H1 (cell line): ENCODE results near the gene OSBPL9. TPM values are rescaled to one million over a fixed set of nuclear protein-coding genes. Genes with fewer than 3 reads are reported as not detected.

Source experiments
- CTCF ChIA-PET: fragments of 300-600 bp; sonication (Branson Sonifier 250); formaldehyde crosslinking; loops from one replicate; lab custom pipeline; 2021; ENCODE audit not compliant: partially characterized antibody; lab: Charles Lee
- POLR2A ChIA-PET: fragments of 300-600 bp; sonication (Branson Sonifier 250); formaldehyde crosslinking; loops from one replicate; lab custom pipeline; 2021; ENCODE audit warnings: inconsistent platforms; ENCODE audit not compliant: partially characterized antibody; lab: Charles Lee
- DNase-seq, 2 experiments: peaks; one replicate each; pipeline versions ENCODE4 v3.0.0 to v3.0.0-alpha.2; 2010 to 2022; ENCODE audit warnings: low spot score in 2 of 2, low read depth in 1 of 2, mixed read lengths in 1 of 2
- FAIRE-seq: peaks from 2 replicates; lab custom pipeline; 2011; peaks lifted over from hg19 to GRCh38; lab: Jason Lieb, UNC
- H2AFZ ChIP-seq: 2 replicates; pipeline ENCODE4 v1.8.1; 2012; ENCODE audit warnings: low read length, inconsistent platforms
- H2AK5ac ChIP-seq: 2 replicates; pipeline ENCODE4 v1.6.1; 2013; ENCODE audit warnings: low read depth, low read length
- H2BK120ac ChIP-seq: replicated peaks from 2 replicates; pipeline ENCODE3; 2013; ENCODE audit warnings: low read depth, low read length, inconsistent platforms
- H2BK12ac ChIP-seq: 2 replicates; pipeline ENCODE4 v1.6.1; 2013; ENCODE audit warnings: low read depth, low read length
- H2BK15ac ChIP-seq: 2 replicates; pipeline ENCODE4 v1.6.1; 2013; ENCODE audit warnings: low read length
- H2BK20ac ChIP-seq: 2 replicates; pipeline ENCODE4 v1.6.1; 2013; ENCODE audit warnings: low read length
- H2BK5ac ChIP-seq: 2 replicates; pipeline ENCODE4 v1.6.1; 2013; ENCODE audit warnings: low read depth, low read length
- H3K14ac ChIP-seq: 2 replicates; pipeline ENCODE4 v1.6.1; 2013; ENCODE audit warnings: inconsistent platforms; ENCODE audit not compliant: insufficient read length
- H3K18ac ChIP-seq: 2 replicates; pipeline ENCODE4 v1.6.1; 2013; ENCODE audit warnings: low read length; ENCODE audit errors: extremely low read depth
- H3K23ac ChIP-seq: 2 replicates; pipeline ENCODE4 v1.6.1; 2013; ENCODE audit warnings: inconsistent platforms; ENCODE audit not compliant: insufficient read length
- H3K23me2 ChIP-seq: 2 replicates; pipeline ENCODE4 v1.6.1; 2013; ENCODE audit warnings: low read depth, low read length
- H3K27ac ChIP-seq: 2 replicates; pipeline ENCODE4 v1.6.1; 2011; ENCODE audit warnings: low read depth, low read length, inconsistent platforms
- H3K27me3 ChIP-seq, 4 experiments: replicated peaks in 1 of 4; 1 replicate in 1 of 4; 2 replicates in 3 of 4; pipeline versions ENCODE4 v1.6.1 to v1.8.1; 2011 to 2013; ENCODE audit warnings: low read length in 3 of 4, mild to moderate bottlenecking in 3 of 4, inconsistent platforms in 2 of 4, mixed read lengths in 2 of 4, moderate library complexity in 1 of 4; ENCODE audit not compliant: control insufficient read depth in 3 of 4, insufficient read depth in 3 of 4; ENCODE audit errors: extremely low read depth in 1 of 4
- H3K36me3 ChIP-seq, 4 experiments: 2 replicates each; pipeline versions ENCODE4 v1.6.1 to v1.8.1; 2011 to 2013; ENCODE audit warnings: mild to moderate bottlenecking in 4 of 4, low read length in 3 of 4, moderate library complexity in 2 of 4, control low read depth in 1 of 4, inconsistent platforms in 1 of 4; ENCODE audit not compliant: insufficient read depth in 4 of 4, control insufficient read depth in 2 of 4
- H3K4ac ChIP-seq: replicated peaks from 2 replicates; pipeline ENCODE3; 2013; ENCODE audit warnings: low read length, low read depth, mixed read lengths, inconsistent platforms; ENCODE audit not compliant: insufficient read length
- H3K4me1 ChIP-seq, 4 experiments: replicated peaks in 1 of 4; 1 replicate in 1 of 4; 2 replicates in 3 of 4; pipeline versions ENCODE4 v1.6.1 to v1.8.1; 2011 to 2013; ENCODE audit warnings: low read length in 3 of 4, inconsistent platforms in 2 of 4, mixed read lengths in 1 of 4; ENCODE audit not compliant: insufficient read depth in 4 of 4, control insufficient read depth in 3 of 4
- H3K4me2 ChIP-seq, 2 experiments: 2 replicates each; pipeline versions ENCODE4 v1.6.1 to v1.8.1; 2011 to 2013; ENCODE audit warnings: low read depth in 2 of 2, low read length in 2 of 2, control low read depth in 1 of 2, inconsistent platforms in 1 of 2, mild to moderate bottlenecking in 1 of 2; ENCODE audit not compliant: insufficient read depth in 1 of 2
- H3K4me3 ChIP-seq, 4 experiments: fragments of 200-600, 300-600 bp in 1 of 4; sonication (generic), shearing (Covaris generic), sonication (Bioruptor Twin) in 1 of 4; 2 replicates each; pipeline versions ENCODE4 v1.5.1 to v1.8.1; 2011 to 2016; ENCODE audit warnings: low read length in 4 of 4, low read depth in 3 of 4, control low read depth in 2 of 4, inconsistent platforms in 2 of 4, mild to moderate bottlenecking in 2 of 4, mixed read lengths in 1 of 4, moderate library complexity in 1 of 4; ENCODE audit not compliant: insufficient read depth in 2 of 4; ENCODE audit errors: extremely low read depth in 1 of 4
- H3K56ac ChIP-seq: replicated peaks from 2 replicates; pipeline ENCODE3; 2013; ENCODE audit warnings: low read depth, mild to moderate bottlenecking, mixed read lengths, low read length, inconsistent platforms; ENCODE audit not compliant: insufficient read length
- H3K79me1 ChIP-seq: 2 replicates; pipeline ENCODE4 v1.6.1; 2013; ENCODE audit warnings: low read depth, low read length, control low read depth
- H3K79me2 ChIP-seq, 2 experiments: 2 replicates each; pipeline versions ENCODE4 v1.6.1 to v1.8.1; 2012 to 2013; ENCODE audit warnings: low read length in 2 of 2, mild to moderate bottlenecking in 2 of 2, inconsistent platforms in 1 of 2; ENCODE audit not compliant: insufficient read depth in 2 of 2, control insufficient read depth in 1 of 2
- H3K9ac ChIP-seq, 4 experiments: replicated peaks in 1 of 4; 1 replicate in 1 of 4; 2 replicates in 3 of 4; pipeline versions ENCODE4 v1.6.1 to v1.8.1; 2011 to 2013; ENCODE audit warnings: low read depth in 3 of 4, low read length in 3 of 4, control low read depth in 2 of 4, mild to moderate bottlenecking in 2 of 4, moderate library complexity in 2 of 4, inconsistent platforms in 1 of 4; ENCODE audit errors: extremely low read depth in 1 of 4
- H3K9me3 ChIP-seq, 2 experiments: 2 replicates each; pipeline versions ENCODE4 v1.6.1 to v1.8.1; 2012 to 2013; ENCODE audit warnings: mild to moderate bottlenecking in 2 of 2, moderate library complexity in 2 of 2, control low read depth in 1 of 2, inconsistent platforms in 1 of 2, low read depth in 1 of 2, low read length in 1 of 2, mixed read lengths in 1 of 2; ENCODE audit not compliant: insufficient read depth in 2 of 2
- H4K20me1 ChIP-seq, 2 experiments: replicated peaks in 1 of 2; 2 replicates each; pipeline versions ENCODE3 to v1.8.1; 2011 to 2013; ENCODE audit warnings: inconsistent platforms in 2 of 2, low read length in 2 of 2, mild to moderate bottlenecking in 1 of 2; ENCODE audit not compliant: insufficient read depth in 2 of 2, control insufficient read depth in 1 of 2
- H4K5ac ChIP-seq: 2 replicates; pipeline ENCODE4 v1.6.1; 2013; ENCODE audit warnings: low read length, low read depth, mixed read lengths, inconsistent platforms; ENCODE audit not compliant: insufficient read length
- H4K8ac ChIP-seq: 2 replicates; pipeline ENCODE4 v1.8.0; 2013; ENCODE audit warnings: mild to moderate bottlenecking, moderate library complexity, low read length, inconsistent platforms; ENCODE audit not compliant: insufficient read depth; ENCODE audit errors: extremely low read depth
- H4K91ac ChIP-seq: replicated peaks from 2 replicates; pipeline ENCODE3; 2013; ENCODE audit warnings: low read length, mixed read lengths, inconsistent platforms; ENCODE audit not compliant: insufficient read length
- CBX8 ChIP-seq: fragments of 300-800, 300-1000 bp; sonication (generic); IDR thresholded peaks from 2 replicates; pipeline ENCODE4 v1.7.1; 2016; ENCODE audit warnings: low read depth, low read length, borderline replicate concordance
- CHD1 ChIP-seq: IDR thresholded peaks from 2 replicates; pipeline ENCODE4 v1.6.1; 2012; ENCODE audit warnings: low read depth, low read length, improper control_type of control experiment
- CTBP2 ChIP-seq: IDR thresholded peaks from 2 replicates; pipeline ENCODE4 v1.7.0; 2011; ENCODE audit warnings: borderline replicate concordance, mild to moderate bottlenecking, moderate library complexity, mixed read lengths, low read length; ENCODE audit not compliant: insufficient read depth, insufficient read length
- KDM4A ChIP-seq: IDR thresholded peaks from one replicate; pipeline ENCODE4 v1.7.1; 2012; ENCODE audit warnings: low read depth, mild to moderate bottlenecking, moderate library complexity, low read length, inconsistent platforms; ENCODE audit not compliant: severe bottlenecking
- RAD21 ChIP-seq, 2 experiments: IDR thresholded peaks in 1 of 2; conservative IDR thresholded peaks in 1 of 2; 2 replicates each; pipeline ENCODE4 v1.6.1; 2011; ENCODE audit warnings: low read depth in 2 of 2, low read length in 2 of 2, improper control_type of control experiment in 1 of 2, inconsistent platforms in 1 of 2, mild to moderate bottlenecking in 1 of 2, moderate library complexity in 1 of 2
- SIRT6 ChIP-seq: IDR thresholded peaks from one replicate; pipeline ENCODE4 v1.7.1; 2012; ENCODE audit warnings: low read length, inconsistent platforms
- polyA plus RNA-seq, 7 experiments: library from polyadenylated mRNA; depleted of rRNA in 3 of 7; stranded (reverse) in 5 of 7; unstranded in 2 of 7; fragments of >200 nt in 5 of 7; fragments of 200-250 nt in 2 of 7; gene quantifications; 1 replicate in 5 of 7; 2 replicates in 1 of 7; 4 replicates in 1 of 7; pipeline versions ENCODE4 v1.2.1 to v1.2.3, GENCODE V29; 2011 to 2013; ENCODE audit warnings: missing spikeins in 2 of 7, mixed read lengths in 2 of 7
- total RNA-seq: library from RNA; stranded (reverse); fragmentation: NEBNext Ultra II Directional; extraction: Animal tissue kit (Norgen Biotek cat#: 25700); gene quantifications from 2 replicates; pipeline ENCODE4 v1.2.1, GENCODE V29; 2021

Gene OSBPL9
- total and polyA plus RNA-seq, 2 of the 8 experiments (the other 6 are each of a cell fraction or from before 2014, with no cell fraction given) = 58.2 to 71.6 TPM

GRCh38 chr1:51653127-51653526 lies 36.2 kb downstream of the OSBPL9 start:
- H3K4me2 ChIP-seq = no peak overlapping the region
- no peak overlapping the region for H4K8ac ChIP-seq
- FAIRE-seq = no peak
- no peak overlapping the region for H2BK5ac ChIP-seq
- H3K18ac ChIP-seq = no peak overlapping the region
- H3K4me3 ChIP-seq = no peak overlapping the region
- H3K23ac ChIP-seq = no peak overlapping the region
- H2AFZ ChIP-seq = no peak overlapping the region
- H3K27me3 ChIP-seq = no peaks in the 10 kb centered on the region
- CTCF ChIA-PET = interaction anchor here (0.5 to 1.1 kb wide), 3 partner anchors 25 to 720 kb away, joined by 3 read pairs; no protein-coding TSS in a partner anchor
- H3K79me1 ChIP-seq = peaks cover 3% of the 10 kb centered on the region; the same call in 1 of the 2 replicates
- POLR2A ChIA-PET = no interaction called here
- no peak overlapping the region for H4K5ac ChIP-seq
- TF ChIP-seq KDM4A (no peak), CBX8 (no peak), SIRT6 (no peak), CTBP2 (no peak), CHD1 (no peak), RAD21 (IDR thresholded peaks at IDR 0.05 in 1 of 2, conservative IDR thresholded peaks at IDR 0.05 in 1 of 2; ENCODE audit: low read depth in 2 of 2, low read length in 2 of 2) (no peak)
- DNase-seq = no peak
- H2BK15ac ChIP-seq = no peak overlapping the region
- H3K9ac ChIP-seq = no peak overlapping the region
- H3K79me2 ChIP-seq = no peaks in the 10 kb centered on the region
- H3K27ac ChIP-seq = no peak overlapping the region
- no peak overlapping the region for H4K91ac ChIP-seq
- no peaks in the 10 kb centered on the region for H3K9me3 ChIP-seq
- H4K20me1 ChIP-seq = no peaks in the 10 kb centered on the region
- no peak overlapping the region for H2AK5ac ChIP-seq
- H2BK20ac ChIP-seq = no peak overlapping the region
- H3K4ac ChIP-seq = no peak overlapping the region
- H3K56ac ChIP-seq = no peak overlapping the region
- no peak overlapping the region for H2BK12ac ChIP-seq
- H3K4me1 ChIP-seq = peaks cover 0 to 5% (median 2%) of the 10 kb centered on the region in 4 experiments; a peak in 5 of 7 replicates
- no peaks in the 10 kb centered on the region; the same call in 1 of the 2 replicates for H3K23me2 ChIP-seq
- H2BK120ac ChIP-seq = no peak overlapping the region
- H3K36me3 ChIP-seq = no peaks in the 10 kb centered on the region; a peak in 1 of 8 replicates
- H3K14ac ChIP-seq = no peak overlapping the region
